Measurements from ENCODE around the gene UQCRQ. TPM values are rescaled to one million over a fixed set of nuclear protein-coding genes. Genes with fewer than 3 reads are reported as not detected.

The UQCRQ gene
- total and polyA plus RNA-seq, 2 experiments from 2014 or later, result 104 to 1,308 TPM

GRCh38 chr5:132831095-132831860 lies 35.2 kb upstream of the UQCRQ start:
- Histone ChIP-seq H3K9me2 (ENCODE audit: insufficient read depth) (no peaks in the 10 kb centered on the region), H2AFZ (peak overlapping the region; percentile 94), H3K27me3 (ENCODE audit: insufficient read depth) (peaks cover 69% of the 10 kb centered on the region), H3F3A (replicated peaks; ENCODE audit: low read depth) (0 out of 2 replicates have a peak, but pooled peaks cover 7% of the 10 kb centered on the region), H4K20me1 (replicated peaks; ENCODE audit: insufficient read depth) (no peaks in the 10 kb centered on the region), H3K4me1 (ENCODE audit: insufficient read depth) (peaks cover 3% of the 10 kb centered on the region), H3K27ac (ENCODE audit: low read depth) (no peak overlapping the region), H3K79me2 (replicated peaks; ENCODE audit: insufficient read depth) (no peaks in the 10 kb centered on the region), H3K36me3 (ENCODE audit: insufficient read depth) (no peaks in the 10 kb centered on the region), H3K4me3 (peak overlapping the region; percentile 73), H3K4me2 (peak overlapping the region; percentile 86)
- peaks cover 54% of the 10 kb centered on the region for H3K27me3 Mint-ChIP-seq (ENCODE audit: insufficient read depth, low read depth, poor library complexity)
- peak overlapping the region; percentile 76 for H3K4me3 Mint-ChIP-seq
- H3K4me1 Mint-ChIP-seq, result peaks cover 10% of the 10 kb centered on the region
- no peaks in the 10 kb centered on the region for H3K9me3 Mint-ChIP-seq
- DNase-seq (ENCODE audit: low spot score) (no peak), ATAC-seq (no peak)
- H3K27ac Mint-ChIP-seq, result no peak overlapping the region
- no peaks in the 10 kb centered on the region; the same call in 2 of the 3 replicates for H3K36me3 Mint-ChIP-seq (ENCODE audit: low read depth)
- TF ChIP-seq EZH2phosphoT487 (IDR thresholded peaks at IDR 0.05; ENCODE audit: unreplicated experiment), result no peak
- TF ChIP-seq NANOG (IDR thresholded peaks at IDR 0.05; ENCODE audit: borderline replicate concordance), result no peak
- no peak for TF ChIP-seq STAT1 (IDR thresholded peaks at IDR 0.05; ENCODE audit: unreplicated experiment)
- TF ChIP-seq JUNB (IDR thresholded peaks at IDR 0.05; ENCODE audit: unreplicated experiment), result no peak
- TF ChIP-seq ZNF114 (CRISPR knock-in tag; IDR thresholded peaks at IDR 0.05), result no peak
- TF ChIP-seq, protein P1, sequence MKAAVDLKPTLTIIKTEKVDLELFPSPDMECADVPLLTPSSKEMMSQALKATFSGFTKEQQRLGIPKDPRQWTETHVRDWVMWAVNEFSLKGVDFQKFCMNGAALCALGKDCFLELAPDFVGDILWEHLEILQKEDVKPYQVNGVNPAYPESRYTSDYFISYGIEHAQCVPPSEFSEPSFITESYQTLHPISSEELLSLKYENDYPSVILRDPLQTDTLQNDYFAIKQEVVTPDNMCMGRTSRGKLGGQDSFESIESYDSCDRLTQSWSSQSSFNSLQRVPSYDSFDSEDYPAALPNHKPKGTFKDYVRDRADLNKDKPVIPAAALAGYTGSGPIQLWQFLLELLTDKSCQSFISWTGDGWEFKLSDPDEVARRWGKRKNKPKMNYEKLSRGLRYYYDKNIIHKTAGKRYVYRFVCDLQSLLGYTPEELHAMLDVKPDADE (IDR thresholded peaks at IDR 0.05), result no peak
- no peak for TF ChIP-seq ZNF331 (CRISPR knock-in tag; IDR thresholded peaks at IDR 0.05; ENCODE audit: low read depth)
- TF ChIP-seq, protein P2, sequence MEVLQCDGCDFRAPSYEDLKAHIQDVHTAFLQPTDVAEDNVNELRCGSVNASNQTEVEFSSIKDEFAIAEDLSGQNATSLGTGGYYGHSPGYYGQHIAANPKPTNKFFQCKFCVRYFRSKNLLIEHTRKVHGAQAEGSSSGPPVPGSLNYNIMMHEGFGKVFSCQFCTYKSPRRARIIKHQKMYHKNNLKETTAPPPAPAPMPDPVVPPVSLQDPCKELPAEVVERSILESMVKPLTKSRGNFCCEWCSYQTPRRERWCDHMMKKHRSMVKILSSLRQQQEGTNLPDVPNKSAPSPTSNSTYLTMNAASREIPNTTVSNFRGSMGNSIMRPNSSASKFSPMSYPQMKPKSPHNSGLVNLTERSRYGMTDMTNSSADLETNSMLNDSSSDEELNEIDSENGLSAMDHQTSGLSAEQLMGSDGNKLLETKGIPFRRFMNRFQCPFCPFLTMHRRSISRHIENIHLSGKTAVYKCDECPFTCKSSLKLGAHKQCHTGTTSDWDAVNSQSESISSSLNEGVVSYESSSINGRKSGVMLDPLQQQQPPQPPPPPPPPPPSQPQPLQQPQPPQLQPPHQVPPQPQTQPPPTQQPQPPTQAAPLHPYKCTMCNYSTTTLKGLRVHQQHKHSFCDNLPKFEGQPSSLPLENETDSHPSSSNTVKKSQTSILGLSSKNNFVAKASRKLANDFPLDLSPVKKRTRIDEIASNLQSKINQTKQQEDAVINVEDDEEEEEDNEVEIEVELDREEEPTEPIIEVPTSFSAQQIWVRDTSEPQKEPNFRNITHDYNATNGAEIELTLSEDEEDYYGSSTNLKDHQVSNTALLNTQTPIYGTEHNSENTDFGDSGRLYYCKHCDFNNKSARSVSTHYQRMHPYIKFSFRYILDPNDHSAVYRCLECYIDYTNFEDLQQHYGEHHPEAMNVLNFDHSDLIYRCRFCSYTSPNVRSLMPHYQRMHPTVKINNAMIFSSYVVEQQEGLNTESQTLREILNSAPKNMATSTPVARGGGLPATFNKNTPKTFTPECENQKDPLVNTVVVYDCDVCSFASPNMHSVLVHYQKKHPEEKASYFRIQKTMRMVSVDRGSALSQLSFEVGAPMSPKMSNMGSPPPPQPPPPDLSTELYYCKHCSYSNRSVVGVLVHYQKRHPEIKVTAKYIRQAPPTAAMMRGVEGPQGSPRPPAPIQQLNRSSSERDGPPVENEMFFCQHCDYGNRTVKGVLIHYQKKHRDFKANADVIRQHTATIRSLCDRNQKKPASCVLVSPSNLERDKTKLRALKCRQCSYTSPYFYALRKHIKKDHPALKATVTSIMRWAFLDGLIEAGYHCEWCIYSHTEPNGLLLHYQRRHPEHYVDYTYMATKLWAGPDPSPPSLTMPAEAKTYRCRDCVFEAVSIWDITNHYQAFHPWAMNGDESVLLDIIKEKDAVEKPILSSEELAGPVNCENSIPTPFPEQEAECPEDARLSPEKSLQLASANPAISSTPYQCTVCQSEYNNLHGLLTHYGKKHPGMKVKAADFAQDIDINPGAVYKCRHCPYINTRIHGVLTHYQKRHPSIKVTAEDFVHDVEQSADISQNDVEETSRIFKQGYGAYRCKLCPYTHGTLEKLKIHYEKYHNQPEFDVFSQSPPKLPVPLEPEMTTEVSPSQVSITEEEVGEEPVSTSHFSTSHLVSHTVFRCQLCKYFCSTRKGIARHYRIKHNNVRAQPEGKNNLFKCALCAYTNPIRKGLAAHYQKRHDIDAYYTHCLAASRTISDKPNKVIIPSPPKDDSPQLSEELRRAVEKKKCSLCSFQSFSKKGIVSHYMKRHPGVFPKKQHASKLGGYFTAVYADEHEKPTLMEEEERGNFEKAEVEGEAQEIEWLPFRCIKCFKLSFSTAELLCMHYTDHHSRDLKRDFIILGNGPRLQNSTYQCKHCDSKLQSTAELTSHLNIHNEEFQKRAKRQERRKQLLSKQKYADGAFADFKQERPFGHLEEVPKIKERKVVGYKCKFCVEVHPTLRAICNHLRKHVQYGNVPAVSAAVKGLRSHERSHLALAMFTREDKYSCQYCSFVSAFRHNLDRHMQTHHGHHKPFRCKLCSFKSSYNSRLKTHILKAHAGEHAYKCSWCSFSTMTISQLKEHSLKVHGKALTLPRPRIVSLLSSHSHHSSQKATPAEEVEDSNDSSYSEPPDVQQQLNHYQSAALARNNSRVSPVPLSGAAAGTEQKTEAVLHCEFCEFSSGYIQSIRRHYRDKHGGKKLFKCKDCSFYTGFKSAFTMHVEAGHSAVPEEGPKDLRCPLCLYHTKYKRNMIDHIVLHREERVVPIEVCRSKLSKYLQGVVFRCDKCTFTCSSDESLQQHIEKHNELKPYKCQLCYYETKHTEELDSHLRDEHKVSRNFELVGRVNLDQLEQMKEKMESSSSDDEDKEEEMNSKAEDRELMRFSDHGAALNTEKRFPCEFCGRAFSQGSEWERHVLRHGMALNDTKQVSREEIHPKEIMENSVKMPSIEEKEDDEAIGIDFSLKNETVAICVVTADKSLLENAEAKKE (CRISPR knock-in tag; IDR thresholded peaks at IDR 0.05), result no peak
- TF ChIP-seq, protein P3, sequence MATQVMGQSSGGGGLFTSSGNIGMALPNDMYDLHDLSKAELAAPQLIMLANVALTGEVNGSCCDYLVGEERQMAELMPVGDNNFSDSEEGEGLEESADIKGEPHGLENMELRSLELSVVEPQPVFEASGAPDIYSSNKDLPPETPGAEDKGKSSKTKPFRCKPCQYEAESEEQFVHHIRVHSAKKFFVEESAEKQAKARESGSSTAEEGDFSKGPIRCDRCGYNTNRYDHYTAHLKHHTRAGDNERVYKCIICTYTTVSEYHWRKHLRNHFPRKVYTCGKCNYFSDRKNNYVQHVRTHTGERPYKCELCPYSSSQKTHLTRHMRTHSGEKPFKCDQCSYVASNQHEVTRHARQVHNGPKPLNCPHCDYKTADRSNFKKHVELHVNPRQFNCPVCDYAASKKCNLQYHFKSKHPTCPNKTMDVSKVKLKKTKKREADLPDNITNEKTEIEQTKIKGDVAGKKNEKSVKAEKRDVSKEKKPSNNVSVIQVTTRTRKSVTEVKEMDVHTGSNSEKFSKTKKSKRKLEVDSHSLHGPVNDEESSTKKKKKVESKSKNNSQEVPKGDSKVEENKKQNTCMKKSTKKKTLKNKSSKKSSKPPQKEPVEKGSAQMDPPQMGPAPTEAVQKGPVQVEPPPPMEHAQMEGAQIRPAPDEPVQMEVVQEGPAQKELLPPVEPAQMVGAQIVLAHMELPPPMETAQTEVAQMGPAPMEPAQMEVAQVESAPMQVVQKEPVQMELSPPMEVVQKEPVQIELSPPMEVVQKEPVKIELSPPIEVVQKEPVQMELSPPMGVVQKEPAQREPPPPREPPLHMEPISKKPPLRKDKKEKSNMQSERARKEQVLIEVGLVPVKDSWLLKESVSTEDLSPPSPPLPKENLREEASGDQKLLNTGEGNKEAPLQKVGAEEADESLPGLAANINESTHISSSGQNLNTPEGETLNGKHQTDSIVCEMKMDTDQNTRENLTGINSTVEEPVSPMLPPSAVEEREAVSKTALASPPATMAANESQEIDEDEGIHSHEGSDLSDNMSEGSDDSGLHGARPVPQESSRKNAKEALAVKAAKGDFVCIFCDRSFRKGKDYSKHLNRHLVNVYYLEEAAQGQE (IDR thresholded peaks at IDR 0.05; ENCODE audit: unreplicated experiment), result no peak
- no peak for TF ChIP-seq EZH2 (IDR thresholded peaks at IDR 0.05; ENCODE audit: low read depth, unreplicated experiment)
- TF ChIP-seq POLR2AphosphoS5 (IDR thresholded peaks at IDR 0.05; ENCODE audit: low read depth), result no peak
- no peak for TF ChIP-seq CREB1 (CRISPR knock-in tag; IDR thresholded peaks at IDR 0.05; ENCODE audit: low read depth)
- TF ChIP-seq, protein P4, sequence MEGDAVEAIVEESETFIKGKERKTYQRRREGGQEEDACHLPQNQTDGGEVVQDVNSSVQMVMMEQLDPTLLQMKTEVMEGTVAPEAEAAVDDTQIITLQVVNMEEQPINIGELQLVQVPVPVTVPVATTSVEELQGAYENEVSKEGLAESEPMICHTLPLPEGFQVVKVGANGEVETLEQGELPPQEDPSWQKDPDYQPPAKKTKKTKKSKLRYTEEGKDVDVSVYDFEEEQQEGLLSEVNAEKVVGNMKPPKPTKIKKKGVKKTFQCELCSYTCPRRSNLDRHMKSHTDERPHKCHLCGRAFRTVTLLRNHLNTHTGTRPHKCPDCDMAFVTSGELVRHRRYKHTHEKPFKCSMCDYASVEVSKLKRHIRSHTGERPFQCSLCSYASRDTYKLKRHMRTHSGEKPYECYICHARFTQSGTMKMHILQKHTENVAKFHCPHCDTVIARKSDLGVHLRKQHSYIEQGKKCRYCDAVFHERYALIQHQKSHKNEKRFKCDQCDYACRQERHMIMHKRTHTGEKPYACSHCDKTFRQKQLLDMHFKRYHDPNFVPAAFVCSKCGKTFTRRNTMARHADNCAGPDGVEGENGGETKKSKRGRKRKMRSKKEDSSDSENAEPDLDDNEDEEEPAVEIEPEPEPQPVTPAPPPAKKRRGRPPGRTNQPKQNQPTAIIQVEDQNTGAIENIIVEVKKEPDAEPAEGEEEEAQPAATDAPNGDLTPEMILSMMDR (conservative IDR thresholded peaks at IDR 0.05; ENCODE audit: low read depth in 2 of 2), result no peak

All from GM23338 (cell line).